Upper lobe of left lung (tissue), 4 donors: ENCODE data around the gene FBXO48.
"Not testable (repeated sequence)": the region's sequence is repeated elsewhere in the genome, so short reads cannot be mapped to it uniquely, and the experiment has no call there.

Source experiments
- CTCF ChIP-seq, 6 experiments: fragments of 450-650 bp in 4 of 6; fragments of 200-600 bp in 2 of 6; sonication (generic) in 2 of 6; IDR thresholded peaks; one replicate each; pipeline ENCODE4 v1.5.1; 2016 to 2019; ENCODE audit warnings: antibody characterized with exemption in 6 of 6
- EP300 ChIP-seq, 4 donors: sonication (generic); formaldehyde crosslinking; IDR thresholded peaks; one replicate each; pipeline ENCODE4 v1.5.1; 2017; ENCODE audit warnings: antibody characterized with exemption in 4 of 4, control low read depth in 2 of 4
- POLR2A ChIP-seq, 4 donors: fragments of 450-650 bp; IDR thresholded peaks; one replicate each; pipeline ENCODE4 v1.5.1; 2016 to 2017; ENCODE audit warnings: antibody characterized with exemption in 4 of 4, mild to moderate bottlenecking in 2 of 4
- POLR2AphosphoS5 ChIP-seq, 2 donors: sonication (generic); formaldehyde crosslinking; IDR thresholded peaks; one replicate each; pipeline ENCODE4 v1.5.1; 2017; ENCODE audit warnings: antibody characterized with exemption in 2 of 2

- TF ChIP-seq CTCF, POLR2AphosphoS5, POLR2A, EP300 (IDR thresholded peaks at IDR 0.05): not testable (repeated sequence)
These were observed 20.7 kb downstream of the FBXO48 start for GRCh38 chr2:68446425-68446824.
